Measurements from ENCODE around the gene PSENEN. TPM values are rescaled to one million over a fixed set of nuclear protein-coding genes. Genes with fewer than 3 reads are reported as not detected.

The PSENEN gene
- total and polyA plus RNA-seq, 2 experiments from 2014 or later = 39.1 to 106 TPM

- Histone ChIP-seq H3K27ac (peak overlapping the region; percentile 50), H3K9me3 (ENCODE audit: low read depth) (no peaks in the 10 kb centered on the region), H3K4me2 (peak overlapping the region; percentile 92), H3K9me2 (replicated peaks; ENCODE audit: insufficient read depth) (no peaks in the 10 kb centered on the region), H2AFZ (peak overlapping the region; percentile 62), H3K36me3 (replicated peaks; ENCODE audit: insufficient read depth, low read depth) (no peaks in the 10 kb centered on the region), H3K79me2 (no peaks in the 10 kb centered on the region), H3K4me3 (peak overlapping the region; percentile 47), H3K4me1 (ENCODE audit: insufficient read depth) (peaks cover 4% of the 10 kb centered on the region), H3K27me3 (no peaks in the 10 kb centered on the region), H4K20me1 (ENCODE audit: insufficient read depth, poor library complexity, severe bottlenecking) (no peaks in the 10 kb centered on the region)
- TF ChIP-seq CTCF (IDR thresholded peaks at IDR 0.05; ENCODE audit: poor library complexity) (no peak), EZH2phosphoT487 (IDR thresholded peaks at IDR 0.05; ENCODE audit: low read depth, severe bottlenecking, unreplicated experiment) (no peak), EZH2 (IDR thresholded peaks at IDR 0.05; ENCODE audit: borderline replicate concordance) (no peak)
- DNase-seq (ENCODE audit: low spot score) = peak; percentile 99
- under 1% methylated on average over 62 of the region's 63 CpGs for WGBS (ENCODE audit: low lambda C conversion rate, missing lambda C conversion rate)
Measured at GRCh38 chr19:35740423-35741202, 4.8 kb upstream of the PSENEN start.

- Histone ChIP-seq H3K36me3 (replicated peaks; ENCODE audit: insufficient read depth, low read depth) (no peaks in the 10 kb centered on the region), H3K9me2 (replicated peaks; ENCODE audit: insufficient read depth) (no peaks in the 10 kb centered on the region), H4K20me1 (ENCODE audit: insufficient read depth, poor library complexity, severe bottlenecking) (no peaks in the 10 kb centered on the region), H3K4me3 (peak overlapping the region; percentile 28), H3K27ac (peak overlapping the region; percentile 41), H2AFZ (peak overlapping the region; percentile 62), H3K4me1 (ENCODE audit: insufficient read depth) (peaks cover 6% of the 10 kb centered on the region), H3K9me3 (ENCODE audit: low read depth) (no peaks in the 10 kb centered on the region), H3K4me2 (peak overlapping the region; percentile 92), H3K79me2 (peaks cover 5% of the 10 kb centered on the region), H3K27me3 (no peaks in the 10 kb centered on the region)
- 2% methylated on average over 12 of the region's 12 CpGs for WGBS (ENCODE audit: low lambda C conversion rate, missing lambda C conversion rate)
- TF ChIP-seq CTCF (IDR thresholded peaks at IDR 0.05; ENCODE audit: poor library complexity) = no peak
- TF ChIP-seq EZH2phosphoT487 (IDR thresholded peaks at IDR 0.05; ENCODE audit: low read depth, severe bottlenecking, unreplicated experiment) = no peak
- no peak for TF ChIP-seq EZH2 (IDR thresholded peaks at IDR 0.05; ENCODE audit: borderline replicate concordance)
- no peak for DNase-seq (ENCODE audit: low spot score)
Measured at GRCh38 chr19:35741203-35741515, 4.3 kb upstream of the PSENEN start.

- Histone ChIP-seq H3K27ac (peak within 1 kb of the TSS; percentile 41), H3K4me1 (ENCODE audit: insufficient read depth) (peaks cover 9% of the 10 kb centered on the region), H2AFZ (no peak within 1 kb of the TSS), H3K9me2 (replicated peaks; ENCODE audit: insufficient read depth) (no peaks in the 10 kb centered on the region), H3K9me3 (ENCODE audit: low read depth) (no peaks in the 10 kb centered on the region), H3K27me3 (no peaks in the 10 kb centered on the region), H3K4me2 (peak within 1 kb of the TSS; percentile 92), H3K4me3 (no peak within 1 kb of the TSS), H3K36me3 (replicated peaks; ENCODE audit: insufficient read depth, low read depth) (no peaks in the 10 kb centered on the region), H3K79me2 (peaks cover 15% of the 10 kb centered on the region), H4K20me1 (ENCODE audit: insufficient read depth, poor library complexity, severe bottlenecking) (no peaks in the 10 kb centered on the region)
- WGBS (ENCODE audit: low lambda C conversion rate, missing lambda C conversion rate) = 95% methylated on average over 9 of the region's 9 CpGs
- TF ChIP-seq CTCF (IDR thresholded peaks at IDR 0.05; ENCODE audit: poor library complexity) = no peak
- TF ChIP-seq EZH2phosphoT487 (IDR thresholded peaks at IDR 0.05; ENCODE audit: low read depth, severe bottlenecking, unreplicated experiment) = no peak
- no peak for TF ChIP-seq EZH2 (IDR thresholded peaks at IDR 0.05; ENCODE audit: borderline replicate concordance)
- no peak for DNase-seq (ENCODE audit: low spot score)
Measured at GRCh38 chr19:35742121-35742724, 3.2 kb upstream of the PSENEN start, which contains the start of gene IGFLR1. IGFLR1 (minus strand) TSS chr19:35742452; CDS start chr19:35741180, 1,272 bp downstream.
